ENCODE results near the gene RAB39B.
"Not testable (repeated sequence)": the region's sequence is repeated elsewhere in the genome, so short reads cannot be mapped to it uniquely, and the experiment has no call there.

The RAB39B gene, protein sequence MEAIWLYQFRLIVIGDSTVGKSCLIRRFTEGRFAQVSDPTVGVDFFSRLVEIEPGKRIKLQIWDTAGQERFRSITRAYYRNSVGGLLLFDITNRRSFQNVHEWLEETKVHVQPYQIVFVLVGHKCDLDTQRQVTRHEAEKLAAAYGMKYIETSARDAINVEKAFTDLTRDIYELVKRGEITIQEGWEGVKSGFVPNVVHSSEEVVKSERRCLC

DNA sequence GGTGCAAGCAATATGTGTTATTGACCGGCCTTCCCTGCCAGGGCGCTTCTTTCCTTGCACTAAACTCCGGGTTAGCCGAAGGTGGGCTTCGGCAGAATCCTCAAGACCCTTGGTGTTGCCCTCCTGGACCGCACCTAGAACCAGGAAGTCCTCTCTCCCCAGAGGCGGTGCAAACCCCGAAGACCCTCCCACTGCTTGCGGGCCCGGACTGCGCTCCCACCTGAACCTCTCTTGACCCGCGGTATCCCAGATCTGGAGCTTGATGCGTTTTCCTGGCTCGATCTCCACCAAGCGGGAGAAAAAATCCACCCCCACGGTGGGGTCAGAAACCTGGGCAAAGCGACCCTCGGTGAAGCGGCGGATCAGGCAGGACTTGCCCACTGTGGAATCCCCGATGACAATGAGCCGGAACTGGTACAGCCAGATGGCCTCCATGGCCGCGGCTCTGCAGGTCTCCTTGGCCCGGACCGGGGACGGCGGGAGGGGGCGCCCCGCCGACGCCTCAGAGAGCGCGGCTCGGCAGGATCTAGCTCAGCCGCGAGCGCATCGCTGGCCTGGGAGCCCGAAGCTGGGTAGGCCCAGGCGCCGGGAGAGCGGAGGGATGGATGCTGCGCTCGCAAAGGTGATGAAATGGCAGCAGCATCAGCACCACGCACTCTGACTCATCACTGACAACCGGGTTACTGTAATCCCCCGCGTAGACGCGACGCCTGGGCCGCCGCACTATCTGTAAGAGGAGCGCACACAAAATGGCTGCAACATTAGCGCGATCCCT, at the start of gene RAB39B:
TSS of gene RAB39B (minus strand) at position 638 of the 775 bp plus-strand sequence. CDS start at position 435, 203 bp downstream.
- peak; percentile 40 for DNase-seq (ENCODE audit: low read depth, low spot score)

DNA sequence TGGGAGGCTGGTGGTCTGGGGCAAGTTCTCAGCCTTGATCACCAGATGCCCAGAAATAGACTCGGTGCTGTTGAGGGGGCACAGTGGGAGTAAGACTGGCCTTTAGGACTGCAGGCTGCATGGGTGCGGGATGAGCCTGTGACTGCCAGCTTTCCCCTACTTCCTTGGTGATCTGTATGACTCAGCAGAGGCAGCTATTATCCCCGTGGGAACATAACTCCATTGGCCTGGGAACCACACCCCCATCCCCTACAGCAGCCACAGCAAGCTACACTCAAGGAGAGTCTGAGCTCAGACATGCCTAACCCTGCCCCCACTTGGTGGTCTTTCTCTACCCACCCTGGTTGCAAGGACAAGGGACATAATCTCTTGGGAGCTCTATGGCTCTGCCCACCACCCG, 49.5 kb upstream of the RAB39B start:
- no peak for DNase-seq (ENCODE audit: low read depth, low spot score)

DNA sequence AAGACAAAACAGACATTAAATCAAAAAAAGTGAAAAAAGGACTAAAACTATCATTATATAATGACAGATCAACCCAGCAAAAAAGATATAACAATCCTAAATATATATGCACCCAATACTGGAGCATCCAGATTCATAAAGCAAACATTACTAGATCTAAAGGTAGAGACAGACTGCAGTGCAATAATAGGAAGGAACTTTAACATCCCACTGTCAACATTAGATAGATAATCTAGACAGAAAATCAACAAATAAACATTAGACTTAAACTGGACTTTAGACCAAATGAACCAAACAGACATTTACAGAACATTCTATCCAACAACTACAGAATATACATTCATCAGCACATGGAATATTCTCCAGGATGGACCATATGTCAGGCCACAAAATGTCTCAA, 29.5 kb upstream of the RAB39B start:
- DNase-seq (ENCODE audit: low read depth, low spot score) = no peak

DNA sequence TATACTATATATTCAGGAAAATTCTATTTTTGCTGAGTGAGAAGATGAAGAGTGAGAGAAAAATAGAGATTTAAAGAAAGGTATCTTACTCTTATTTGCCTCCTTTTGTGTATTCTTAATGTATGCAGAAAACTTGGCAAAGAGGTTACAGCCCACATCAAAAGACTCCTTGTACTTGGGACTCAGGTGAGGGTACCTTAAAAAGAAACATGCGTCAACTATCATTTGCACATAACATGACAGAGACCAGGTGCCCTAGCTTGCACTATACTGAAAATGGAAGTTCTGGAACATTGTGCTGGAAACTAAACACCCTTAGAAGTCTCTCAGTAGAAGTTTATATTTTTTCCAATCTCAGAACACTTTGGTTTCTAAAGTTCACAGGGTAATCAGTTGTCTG, 15.6 kb upstream of the RAB39B start:
- DNase-seq (ENCODE audit: low read depth, low spot score) = no peak

DNA sequence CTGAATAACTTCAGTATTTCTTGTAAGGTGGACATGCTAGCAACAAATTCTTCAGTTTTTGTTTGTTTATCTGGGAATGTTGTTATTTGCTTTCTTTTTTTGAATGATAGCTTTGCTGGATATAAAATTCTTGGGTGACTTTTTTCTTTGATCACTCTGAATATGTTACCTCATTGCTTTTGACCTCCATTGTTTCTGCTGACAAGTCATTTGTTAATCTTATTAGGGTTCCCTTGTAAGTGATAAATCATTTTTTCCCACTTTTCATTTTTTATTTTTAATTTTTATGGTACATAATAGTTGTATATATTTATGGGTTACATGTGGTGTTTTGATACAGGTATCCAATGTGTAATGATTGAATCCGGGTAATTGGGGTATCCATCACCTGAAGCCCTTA, 6.7 kb upstream of the RAB39B start:
- no peak for DNase-seq (ENCODE audit: low read depth, low spot score)

DNA sequence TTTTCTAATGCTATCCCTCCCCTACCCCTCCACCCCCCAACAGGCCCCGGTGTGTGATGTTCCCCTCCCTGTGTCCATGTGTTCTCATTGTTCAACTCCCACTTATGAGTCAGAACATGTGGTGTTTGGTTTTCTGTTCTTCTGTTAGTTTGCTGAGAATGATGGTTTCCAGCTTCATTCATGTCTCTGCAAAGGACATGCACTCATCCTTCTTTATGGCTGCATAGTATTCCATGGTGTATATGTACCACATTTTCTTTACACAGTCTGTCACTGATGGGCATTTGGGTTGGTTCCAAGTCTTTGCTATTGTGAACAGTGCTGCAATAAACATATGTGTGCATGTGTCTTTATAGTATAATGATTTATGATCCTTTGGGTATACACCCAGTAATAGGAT, 3.7 kb upstream of the RAB39B start:
- not testable (repeated sequence) for DNase-seq (ENCODE audit: low read depth, low spot score)

DNA sequence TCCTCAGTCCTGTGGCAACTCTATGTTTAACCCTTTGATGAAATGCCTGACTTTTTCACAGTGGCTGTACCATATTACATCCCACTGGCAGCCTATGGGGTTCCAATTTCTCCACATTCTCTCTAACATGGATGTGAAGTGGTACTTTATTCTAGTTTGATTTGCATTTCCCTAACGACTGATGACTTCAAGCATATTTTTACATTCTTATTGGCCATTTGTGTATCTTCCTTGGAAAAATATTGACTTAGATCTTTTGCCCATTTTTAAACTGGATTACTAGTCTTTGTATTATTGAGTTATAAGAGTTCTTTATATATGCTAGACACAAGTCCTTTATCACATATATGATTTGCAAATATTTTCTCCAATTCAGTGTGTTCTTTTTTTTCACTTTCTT, 2.1 kb upstream of the RAB39B start:
- no peak for DNase-seq (ENCODE audit: low read depth, low spot score)

DNA sequence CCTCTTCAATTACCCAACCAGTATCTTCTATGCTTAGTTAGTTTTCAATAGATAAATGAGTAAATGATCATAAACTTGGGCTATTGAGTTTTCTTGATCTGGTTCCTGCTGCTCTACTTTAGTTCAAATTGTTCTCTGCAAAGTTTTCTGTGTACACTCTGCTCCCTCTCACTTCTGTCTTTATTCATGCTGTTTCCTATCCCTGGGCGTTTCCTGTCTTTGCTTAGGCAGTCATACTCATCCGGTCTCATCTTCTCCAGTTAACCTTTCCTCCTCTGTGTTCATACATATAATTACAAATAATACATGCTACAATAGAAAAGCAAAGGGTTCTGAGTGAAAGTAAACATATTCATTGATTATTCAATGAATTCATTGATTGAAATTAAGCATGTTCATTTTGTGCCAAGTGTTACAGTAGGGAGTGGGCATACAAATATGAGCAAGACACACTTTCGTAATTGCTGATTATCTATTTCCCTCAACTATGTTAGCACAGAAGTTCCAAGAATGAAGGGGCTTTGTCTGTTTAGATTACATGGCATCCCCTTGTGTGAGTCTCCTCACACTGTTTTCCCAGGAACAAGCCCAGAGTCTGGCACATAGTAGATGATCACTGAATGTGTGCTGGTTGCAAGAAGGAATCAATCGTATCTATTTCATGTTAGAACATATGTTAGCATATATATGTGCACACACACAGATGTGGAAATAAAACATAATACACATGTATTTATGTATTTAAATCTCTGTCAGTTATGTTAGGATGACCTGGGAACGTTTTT, 1.1 kb downstream of the RAB39B start:
- no peak for DNase-seq (ENCODE audit: low read depth, low spot score)

DNA sequence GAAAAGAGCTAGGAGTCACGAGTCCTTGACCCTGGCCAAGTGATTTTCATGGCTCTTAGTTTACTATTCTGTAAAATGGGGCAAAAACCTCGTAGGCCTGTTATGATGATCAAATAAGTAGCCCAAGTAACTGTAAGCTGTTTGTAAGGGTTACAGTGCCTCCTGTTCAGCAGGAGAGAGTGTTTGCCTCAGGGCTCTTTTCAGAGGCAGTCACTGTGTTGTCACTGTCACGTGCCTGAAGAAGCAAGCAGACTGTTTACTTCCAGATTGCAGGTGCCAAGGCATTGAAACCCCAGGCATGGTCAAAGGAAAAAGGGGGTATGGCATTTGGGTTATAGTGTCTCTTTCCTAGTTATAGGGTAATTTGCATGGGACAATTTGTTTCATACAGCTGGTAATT, 4.5 kb downstream of the RAB39B start:
- no peak for DNase-seq (ENCODE audit: low read depth, low spot score)

DNA sequence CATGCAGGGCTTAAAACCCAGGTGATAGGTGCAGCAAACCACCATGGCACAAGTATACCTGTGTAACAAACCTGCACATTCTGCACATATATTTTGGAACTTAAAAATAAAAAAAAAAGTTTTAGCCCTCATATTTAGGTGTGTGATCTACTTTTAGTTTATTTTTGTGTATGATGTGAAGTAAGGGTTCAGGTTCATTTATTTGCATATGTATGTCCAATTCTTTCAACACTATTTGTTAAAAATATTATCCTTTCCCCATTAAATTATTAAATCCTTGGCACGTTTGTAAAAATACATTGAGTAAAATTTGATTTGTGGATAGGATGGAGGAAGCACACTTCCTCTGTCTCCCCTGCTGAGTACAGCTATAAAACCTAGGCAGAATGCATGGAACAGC, 12.9 kb downstream of the RAB39B start:
- DNase-seq (ENCODE audit: low read depth, low spot score) = no peak

DNA sequence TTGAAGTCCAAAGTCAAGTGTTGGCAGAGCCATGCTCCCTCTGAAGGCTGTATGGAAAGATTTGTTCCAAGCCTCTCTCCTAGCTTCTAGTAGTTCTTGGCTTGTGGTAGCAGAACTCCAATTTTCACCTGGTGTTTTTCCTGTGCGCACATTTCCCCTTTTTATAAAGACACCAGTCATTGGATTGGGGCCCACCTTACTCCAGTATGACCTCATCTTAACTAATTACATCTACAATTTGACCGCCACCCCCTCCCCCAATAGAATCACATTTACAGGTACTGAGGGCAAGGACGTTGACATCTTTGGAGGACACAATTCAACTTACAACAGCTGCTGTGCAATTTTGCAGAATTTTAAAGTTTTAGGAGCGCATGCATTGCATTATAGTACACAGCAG, 16.8 kb downstream of the RAB39B start:
- no peak for DNase-seq (ENCODE audit: low read depth, low spot score)

DNA sequence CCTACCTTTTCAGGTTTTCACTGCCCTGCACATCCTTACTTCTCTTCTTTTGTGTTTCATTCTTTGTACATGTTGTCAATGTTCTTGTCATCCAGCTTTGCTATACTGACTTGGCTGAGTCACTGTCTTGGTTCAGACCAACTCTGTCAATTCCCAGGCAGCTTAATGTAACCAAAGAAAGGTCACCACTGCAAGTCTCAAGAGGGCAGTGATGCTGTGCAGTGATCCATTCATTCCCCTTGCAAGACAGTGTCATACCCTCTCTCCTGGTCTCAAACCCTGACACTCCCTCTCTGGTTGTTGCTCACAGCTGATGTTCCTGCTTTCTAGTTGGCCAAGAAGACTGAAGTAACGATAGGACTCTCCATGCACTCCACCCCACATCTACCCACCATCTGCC, 17.5 kb downstream of the RAB39B start:
- no peak for DNase-seq (ENCODE audit: low read depth, low spot score)

DNA sequence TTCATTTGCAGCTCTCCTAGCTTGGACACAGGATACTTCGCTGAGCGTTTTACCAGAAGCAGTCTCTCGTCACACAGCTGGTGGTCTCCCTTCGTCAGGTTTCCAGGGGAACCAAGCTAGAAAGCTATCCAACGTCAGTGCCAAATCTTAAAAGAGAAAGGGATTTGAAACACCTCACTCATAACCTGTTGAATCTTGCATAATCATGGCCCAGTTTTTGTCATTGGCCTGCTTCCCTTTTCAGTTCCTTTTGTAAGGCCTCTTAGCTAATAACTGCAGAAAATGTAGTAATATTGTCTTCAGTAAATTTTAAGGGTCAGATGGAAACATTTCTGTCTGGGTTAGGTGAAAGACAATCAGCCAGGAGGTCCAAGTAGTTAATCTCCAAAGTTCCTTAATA, 22.0 kb downstream of the RAB39B start:
- DNase-seq (ENCODE audit: low read depth, low spot score) = no peak

DNA sequence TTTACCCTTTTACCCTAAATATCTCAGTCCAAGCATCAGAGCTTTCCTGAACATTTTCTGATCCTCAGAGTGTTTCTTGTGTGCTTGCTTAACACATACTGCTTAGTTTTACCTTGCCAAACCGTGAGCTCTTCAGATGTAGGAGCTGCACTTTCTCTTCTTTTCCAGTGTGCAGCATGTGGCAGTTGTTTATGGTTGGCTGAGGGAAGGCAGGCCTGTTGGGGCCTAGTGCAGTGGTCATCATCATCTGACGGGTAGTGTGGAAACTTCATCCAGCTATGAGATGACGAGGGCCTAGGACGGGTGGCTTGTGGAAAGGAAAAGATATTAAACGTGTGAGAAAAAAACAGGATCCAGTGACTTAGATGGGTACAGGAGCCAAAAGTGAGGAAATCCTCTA, 26.6 kb downstream of the RAB39B start:
- no peak for DNase-seq (ENCODE audit: low read depth, low spot score)

DNA sequence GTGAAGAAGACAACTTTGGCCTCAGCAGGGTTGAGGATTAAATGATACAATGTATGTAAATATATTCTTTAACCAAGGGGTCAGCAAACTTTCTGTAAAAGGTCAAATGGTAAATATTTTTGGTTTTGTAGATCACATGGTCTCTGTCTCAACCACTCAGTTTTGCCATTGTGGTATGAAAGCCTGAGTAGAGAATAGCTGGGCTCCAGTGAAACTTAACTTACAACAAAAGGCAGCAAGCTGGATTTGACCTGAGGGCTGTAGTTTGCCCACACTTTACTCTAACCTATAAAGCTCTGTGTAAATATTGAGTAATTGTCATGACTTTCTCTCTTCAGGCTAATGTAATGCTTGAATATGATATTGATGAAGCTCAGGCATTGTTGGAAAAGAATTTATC, 28.4 kb downstream of the RAB39B start:
- no peak for DNase-seq (ENCODE audit: low read depth, low spot score)

DNA sequence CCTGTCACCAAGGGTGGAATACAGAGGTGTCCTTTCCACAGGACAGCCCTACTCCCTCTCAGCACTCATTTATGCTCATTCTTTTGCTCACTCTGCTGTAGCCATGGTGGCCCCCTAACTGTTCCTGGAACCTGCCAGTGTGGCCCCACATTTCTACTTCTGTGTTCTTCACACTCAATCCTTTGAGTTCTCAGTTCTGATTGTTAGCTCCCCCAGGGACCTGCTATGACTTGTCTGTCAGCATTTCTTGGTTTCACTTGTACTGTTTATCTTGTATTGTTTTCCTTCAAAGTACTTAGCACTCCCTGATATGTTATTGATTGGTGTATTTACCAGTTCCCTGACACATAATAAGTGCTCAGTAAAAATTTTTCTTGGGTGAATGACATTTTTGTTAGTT, 33.1 kb downstream of the RAB39B start:
- no peak for DNase-seq (ENCODE audit: low read depth, low spot score)

DNA sequence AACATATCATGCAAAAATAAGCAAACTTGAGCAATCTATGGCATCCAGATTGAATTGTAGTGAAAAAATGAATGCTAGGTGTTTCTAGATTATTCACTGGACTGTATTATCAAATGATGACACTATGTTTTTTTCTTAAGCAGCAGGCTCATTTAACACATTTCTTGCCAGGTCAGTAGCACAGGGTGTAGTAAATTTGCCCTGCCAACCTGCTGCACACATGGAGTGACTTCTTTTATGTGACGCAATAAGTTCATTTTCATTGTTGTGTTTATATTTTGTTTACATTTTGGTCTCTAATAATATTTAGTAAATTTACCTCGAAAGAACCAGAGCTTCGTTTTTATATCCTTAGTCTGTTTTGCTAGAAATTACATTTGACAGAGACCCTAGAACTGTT, 38.5 kb downstream of the RAB39B start:
- DNase-seq (ENCODE audit: low read depth, low spot score) = no peak

DNA sequence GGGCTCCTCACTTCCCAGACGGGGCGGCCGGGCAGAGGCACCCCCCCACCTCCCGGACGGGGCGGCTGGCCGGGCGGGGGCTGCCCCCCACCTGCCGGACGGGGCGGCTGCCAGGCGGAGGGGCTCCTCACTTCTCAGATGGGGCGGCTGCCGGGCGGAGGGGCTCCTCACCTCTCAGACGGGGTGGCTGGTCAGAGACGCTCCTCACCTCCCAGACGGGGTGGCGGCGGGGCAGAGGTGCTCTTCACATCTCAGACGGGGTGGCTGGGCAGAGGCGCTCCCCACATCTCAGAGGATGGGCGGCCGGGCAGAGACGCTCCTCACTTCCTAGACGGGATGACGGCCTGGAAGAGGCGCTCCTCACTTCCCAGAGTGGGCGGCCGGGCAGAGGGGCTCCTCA, 40.5 kb downstream of the RAB39B start:
- DNase-seq (ENCODE audit: low read depth, low spot score) = not testable (repeated sequence)

DNA sequence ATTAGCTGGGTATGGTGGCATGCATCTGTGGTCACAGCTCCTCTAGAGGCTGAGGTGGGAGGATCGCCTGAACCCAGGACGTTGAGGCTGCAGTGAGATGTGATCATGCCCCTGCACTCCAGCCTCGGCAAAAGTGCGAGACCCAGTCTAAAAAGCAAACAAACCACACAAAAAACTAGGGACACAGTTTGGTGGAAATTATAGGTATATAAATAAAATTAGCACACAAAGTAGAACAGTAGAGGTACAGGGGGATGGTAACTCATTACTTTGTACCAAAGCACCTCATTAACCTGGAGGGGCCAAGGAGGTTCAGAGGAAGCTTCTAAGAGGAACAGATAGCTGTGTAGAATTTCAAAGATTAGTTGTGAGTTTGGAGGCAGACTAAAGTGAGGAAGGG, 42.9 kb downstream of the RAB39B start:
- no peak for DNase-seq (ENCODE audit: low read depth, low spot score)

DNA sequence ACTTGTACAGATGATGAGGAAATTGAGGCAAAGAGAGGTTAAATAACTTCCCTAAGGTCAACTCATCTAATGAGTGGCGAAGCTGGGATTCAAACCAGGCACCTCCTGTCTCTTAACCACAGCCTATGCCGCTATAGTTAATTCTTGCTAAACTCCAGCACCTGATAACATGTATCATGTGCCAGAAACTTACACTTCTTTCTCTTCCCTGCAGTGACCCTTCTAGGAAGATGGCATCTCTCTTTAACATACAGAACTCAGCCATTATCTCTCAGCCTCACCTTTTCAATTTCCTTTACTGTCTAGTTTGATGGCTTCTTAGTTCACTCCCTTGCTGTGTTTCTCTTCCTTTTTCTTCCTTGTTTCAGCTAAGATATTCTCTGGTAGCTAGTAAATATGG, 45.5 kb downstream of the RAB39B start:
- DNase-seq (ENCODE audit: low read depth, low spot score) = no peak

DNA sequence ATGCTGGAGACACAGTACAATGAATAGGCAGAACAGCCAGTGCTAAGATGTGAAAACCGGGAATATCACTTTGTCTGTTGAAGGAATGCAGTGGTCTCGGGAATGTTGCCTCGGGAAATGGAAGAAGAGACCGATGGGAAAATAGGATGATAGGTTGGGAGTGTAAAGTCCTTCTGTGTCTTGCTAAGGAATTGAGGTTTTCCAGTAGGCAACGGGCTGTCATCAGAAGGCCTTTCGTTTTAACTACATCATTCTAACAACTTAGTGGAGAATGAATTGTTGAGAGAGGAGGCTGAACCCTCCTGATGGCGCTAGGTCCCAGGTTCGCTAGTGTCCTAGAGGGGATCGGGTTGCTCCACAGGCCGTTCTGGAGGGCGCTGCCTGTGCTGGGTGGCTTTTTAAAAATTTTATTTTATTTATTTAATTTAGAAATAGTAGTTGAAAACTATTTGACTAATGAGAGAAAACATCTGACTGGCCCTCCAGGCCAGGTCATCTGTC, 47.3 kb downstream of the RAB39B start:
- DNase-seq (ENCODE audit: low read depth, low spot score) = no peak

DNA sequence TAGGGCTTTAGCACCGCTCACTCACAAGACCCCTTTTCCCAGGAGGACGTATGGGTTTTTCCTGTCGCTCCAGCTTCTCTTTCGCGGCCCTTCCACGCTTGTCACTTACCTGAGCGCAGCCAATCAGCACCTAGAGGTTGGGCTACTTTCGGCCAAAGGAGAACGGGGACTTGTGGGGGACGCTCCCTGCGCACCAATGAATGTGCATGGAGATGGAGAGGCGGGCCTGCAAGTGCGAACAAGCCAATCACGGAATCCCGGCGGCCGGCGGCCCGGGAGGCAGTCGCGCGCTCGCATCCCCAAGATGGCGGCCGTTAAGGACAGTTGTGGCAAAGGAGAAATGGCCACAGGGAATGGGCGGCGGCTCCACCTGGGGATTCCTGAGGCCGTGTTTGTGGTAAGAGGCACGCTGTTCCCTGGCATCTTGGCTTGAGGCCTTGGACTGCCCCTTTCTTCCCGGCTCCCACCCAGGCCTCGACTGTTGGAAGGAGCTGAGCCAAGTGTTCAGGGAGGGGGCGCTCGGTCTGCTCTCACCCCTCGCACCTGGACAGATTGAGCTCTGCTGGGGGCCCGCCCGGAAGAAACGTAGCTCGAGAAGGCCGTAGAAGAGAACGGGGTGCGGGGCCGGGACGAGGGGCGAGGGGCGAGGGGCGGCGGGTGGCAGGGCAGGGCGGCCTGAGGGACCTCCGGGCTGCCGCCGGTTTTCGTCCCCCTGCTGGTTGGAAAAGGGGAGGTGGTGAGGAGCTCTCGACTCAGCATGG, 47.9 kb downstream of the RAB39B start, which contains the start of gene VBP1:
TSS of gene VBP1 (plus strand) at position 282 of the 761 bp plus-strand sequence. CDS start at position 305, 23 bp downstream.
- peak; percentile 72 for DNase-seq (ENCODE audit: low read depth, low spot score)
